HepG2 (cell line): ENCODE measurements around the gene PPP1R12C. TPM values are rescaled to one million over a fixed set of nuclear protein-coding genes. Genes with fewer than 3 reads are reported as not detected.

Source experiments
- HOXA9 ChIP-seq: sonication (generic); formaldehyde crosslinking; IDR thresholded peaks from 2 replicates; pipeline ENCODE4 v1.8.1; 2022; ENCODE audit warnings: missing genetic modification reagents, mild to moderate bottlenecking, moderate library complexity, borderline replicate concordance
- MIER2 ChIP-seq: IDR thresholded peaks from 2 replicates; pipeline ENCODE4 v1.6.1; 2016; ENCODE audit warnings: missing biosample characterization, missing genetic modification reagents
- NCOR1 ChIP-seq: fragments of 200-600 bp; sonication (generic); IDR thresholded peaks from 2 replicates; pipeline ENCODE4 v1.7.0; 2017; ENCODE audit warnings: antibody characterized with exemption, low read length, borderline replicate concordance
- THYN1 ChIP-seq: sonication (generic); formaldehyde crosslinking; IDR thresholded peaks from 2 replicates; pipeline ENCODE4 v1.8.1; 2023; ENCODE audit warnings: low read depth, mild to moderate bottlenecking, moderate library complexity, missing genetic modification reagents, borderline replicate concordance
- ZBTB33 ChIP-seq: sonication (generic); formaldehyde crosslinking; IDR thresholded peaks from 2 replicates; pipeline ENCODE4 v1.4.0; 2020; ENCODE audit warnings: missing genetic modification reagents
- ZHX2 ChIP-seq, 2 experiments: sonication (generic) in 1 of 2; formaldehyde crosslinking in 1 of 2; IDR thresholded peaks; 2 replicates each; pipeline versions ENCODE4 v1.6.1 to v1.9.0; 2014 to 2022; ENCODE audit warnings: antibody characterized with exemption in 1 of 2, borderline replicate concordance in 1 of 2, inconsistent platforms in 1 of 2, low read depth in 1 of 2, missing genetic modification reagents in 1 of 2
- ZNF292 ChIP-seq: sonication (generic); formaldehyde crosslinking; IDR thresholded peaks from 2 replicates; pipeline ENCODE4 v1.8.1; 2022; ENCODE audit warnings: mild to moderate bottlenecking, low read depth, missing genetic modification reagents, borderline replicate concordance
- ZNF333 ChIP-seq: sonication (generic); formaldehyde crosslinking; IDR thresholded peaks from 2 replicates; pipeline ENCODE4 v1.4.0; 2020; ENCODE audit warnings: mild to moderate bottlenecking, missing genetic modification reagents, borderline replicate concordance
- polyA plus RNA-seq, 8 experiments: library from polyadenylated mRNA; depleted of rRNA in 3 of 8; stranded (reverse) in 7 of 8; unstranded in 1 of 8; fragments of >200 nt; fragmentation: Illumina TruSeq in 4 of 8; extraction: Trizol in 4 of 8; gene quantifications; 2 replicates each; pipeline versions ENCODE4 v1.2.1 to v1.2.3, GENCODE V29; 2011 to 2016; ENCODE audit warnings: low read depth in 4 of 8, missing spikeins in 1 of 8, mixed read lengths in 1 of 8; ENCODE audit not compliant: insufficient read depth in 1 of 8
- total RNA-seq, 5 experiments: library from RNA; depleted of rRNA; stranded (reverse); fragments of >200 nt; fragmentation: Illumina TruSeq; extraction: Trizol; gene quantifications; 2 replicates each; pipeline ENCODE4 v1.2.3, GENCODE V29; 2016; ENCODE audit warnings: low read depth in 1 of 5
- TF ChIP-seq, protein P1 (sequence below): sonication (generic); formaldehyde crosslinking; IDR thresholded peaks from 2 replicates; pipeline ENCODE4 v1.5.0; 2020; ENCODE audit warnings: mild to moderate bottlenecking, missing genetic modification reagents, moderate library complexity
- TF ChIP-seq, protein P2 (sequence below): IDR thresholded peaks from 2 replicates; pipeline ENCODE4 v1.6.1; 2016; ENCODE audit warnings: missing compliant biosample characterization, missing genetic modification reagents, borderline replicate concordance
- TF ChIP-seq, protein P3 (sequence below): sonication (generic); formaldehyde crosslinking; IDR thresholded peaks from 2 replicates; pipeline ENCODE4 v1.4.0; 2020; ENCODE audit warnings: missing genetic modification reagents
- TF ChIP-seq, protein P4 (sequence below): IDR thresholded peaks from 2 replicates; pipeline ENCODE4 v1.6.1; 2012; ENCODE audit warnings: low read depth, low read length, improper control_type of control experiment

PPP1R12C gene
- total and polyA plus RNA-seq, 2 of the 13 experiments (the other 11 are each of a cell fraction or from before 2014, with no cell fraction given) = 29.7 to 30.3 TPM

GRCh38 chr19:55062735-55063491 is 54.5 kb downstream of the PPP1R12C start, which contains the start of gene RDH13 (continued):
- TF ChIP-seq ZHX2 (IDR thresholded peaks at IDR 0.05; ENCODE audit: low read depth) = peak; percentile 75; the same call in 1 of the 2 replicates
- TF ChIP-seq ZHX2 (CRISPR knock-in tag; IDR thresholded peaks at IDR 0.05; ENCODE audit: borderline replicate concordance) = no peak
- TF ChIP-seq MIER2 (CRISPR knock-in tag) = no peak
- TF ChIP-seq THYN1 (CRISPR knock-in tag) = no peak
- no peak for TF ChIP-seq HOXA9 (CRISPR knock-in tag)
- TF ChIP-seq NCOR1 = no peak
- no peak for TF ChIP-seq ZBTB33 (CRISPR knock-in tag)
- TF ChIP-seq, protein P1, sequence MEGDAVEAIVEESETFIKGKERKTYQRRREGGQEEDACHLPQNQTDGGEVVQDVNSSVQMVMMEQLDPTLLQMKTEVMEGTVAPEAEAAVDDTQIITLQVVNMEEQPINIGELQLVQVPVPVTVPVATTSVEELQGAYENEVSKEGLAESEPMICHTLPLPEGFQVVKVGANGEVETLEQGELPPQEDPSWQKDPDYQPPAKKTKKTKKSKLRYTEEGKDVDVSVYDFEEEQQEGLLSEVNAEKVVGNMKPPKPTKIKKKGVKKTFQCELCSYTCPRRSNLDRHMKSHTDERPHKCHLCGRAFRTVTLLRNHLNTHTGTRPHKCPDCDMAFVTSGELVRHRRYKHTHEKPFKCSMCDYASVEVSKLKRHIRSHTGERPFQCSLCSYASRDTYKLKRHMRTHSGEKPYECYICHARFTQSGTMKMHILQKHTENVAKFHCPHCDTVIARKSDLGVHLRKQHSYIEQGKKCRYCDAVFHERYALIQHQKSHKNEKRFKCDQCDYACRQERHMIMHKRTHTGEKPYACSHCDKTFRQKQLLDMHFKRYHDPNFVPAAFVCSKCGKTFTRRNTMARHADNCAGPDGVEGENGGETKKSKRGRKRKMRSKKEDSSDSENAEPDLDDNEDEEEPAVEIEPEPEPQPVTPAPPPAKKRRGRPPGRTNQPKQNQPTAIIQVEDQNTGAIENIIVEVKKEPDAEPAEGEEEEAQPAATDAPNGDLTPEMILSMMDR (CRISPR knock-in tag) = no peak
- TF ChIP-seq, protein P2, sequence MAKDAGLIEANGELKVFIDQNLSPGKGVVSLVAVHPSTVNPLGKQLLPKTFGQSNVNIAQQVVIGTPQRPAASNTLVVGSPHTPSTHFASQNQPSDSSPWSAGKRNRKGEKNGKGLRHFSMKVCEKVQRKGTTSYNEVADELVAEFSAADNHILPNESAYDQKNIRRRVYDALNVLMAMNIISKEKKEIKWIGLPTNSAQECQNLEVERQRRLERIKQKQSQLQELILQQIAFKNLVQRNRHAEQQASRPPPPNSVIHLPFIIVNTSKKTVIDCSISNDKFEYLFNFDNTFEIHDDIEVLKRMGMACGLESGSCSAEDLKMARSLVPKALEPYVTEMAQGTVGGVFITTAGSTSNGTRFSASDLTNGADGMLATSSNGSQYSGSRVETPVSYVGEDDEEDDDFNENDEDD = peak; percentile 65; the same call in 1 of the 2 replicates
- TF ChIP-seq ZNF292 (CRISPR knock-in tag) = no peak
- TF ChIP-seq, protein P3, sequence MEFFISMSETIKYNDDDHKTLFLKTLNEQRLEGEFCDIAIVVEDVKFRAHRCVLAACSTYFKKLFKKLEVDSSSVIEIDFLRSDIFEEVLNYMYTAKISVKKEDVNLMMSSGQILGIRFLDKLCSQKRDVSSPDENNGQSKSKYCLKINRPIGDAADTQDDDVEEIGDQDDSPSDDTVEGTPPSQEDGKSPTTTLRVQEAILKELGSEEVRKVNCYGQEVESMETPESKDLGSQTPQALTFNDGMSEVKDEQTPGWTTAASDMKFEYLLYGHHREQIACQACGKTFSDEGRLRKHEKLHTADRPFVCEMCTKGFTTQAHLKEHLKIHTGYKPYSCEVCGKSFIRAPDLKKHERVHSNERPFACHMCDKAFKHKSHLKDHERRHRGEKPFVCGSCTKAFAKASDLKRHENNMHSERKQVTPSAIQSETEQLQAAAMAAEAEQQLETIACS (CRISPR knock-in tag) = no peak
- TF ChIP-seq ZNF333 = no peak
- TF ChIP-seq, protein P4, sequence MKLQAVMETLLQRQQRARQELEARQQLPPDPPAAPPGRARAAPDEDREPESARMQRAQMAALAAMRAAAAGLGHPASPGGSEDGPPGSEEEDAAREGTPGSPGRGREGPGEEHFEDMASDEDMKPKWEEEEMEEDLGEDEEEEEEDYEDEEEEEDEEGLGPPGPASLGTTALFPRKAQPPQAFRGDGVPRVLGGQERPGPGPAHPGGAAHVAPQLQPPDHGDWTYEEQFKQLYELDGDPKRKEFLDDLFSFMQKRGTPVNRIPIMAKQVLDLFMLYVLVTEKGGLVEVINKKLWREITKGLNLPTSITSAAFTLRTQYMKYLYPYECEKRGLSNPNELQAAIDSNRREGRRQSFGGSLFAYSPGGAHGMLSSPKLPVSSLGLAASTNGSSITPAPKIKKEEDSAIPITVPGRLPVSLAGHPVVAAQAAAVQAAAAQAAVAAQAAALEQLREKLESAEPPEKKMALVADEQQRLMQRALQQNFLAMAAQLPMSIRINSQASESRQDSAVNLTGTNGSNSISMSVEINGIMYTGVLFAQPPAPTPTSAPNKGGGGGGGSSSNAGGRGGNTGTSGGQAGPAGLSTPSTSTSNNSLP = no peak
